ENCODE measurements around the gene TTLL11.

GRCh38 chr9:121921444-121921843 is 171.7 kb downstream of the TTLL11 start:
- TF ChIP-seq CTCF (IDR thresholded peaks at IDR 0.05): no peak
- no peak for TF ChIP-seq ZFX (IDR thresholded peaks at IDR 0.05; ENCODE audit: borderline replicate concordance)

All from 22Rv1 (cell line).